Trophoblast cell (in vitro differentiated cells and primary cell): ENCODE data around the gene USP34.

Experiments
- DNase-seq, 2 donors: peaks; one replicate each; pipeline ENCODE4 v3.0.0-alpha.2; 2016
- H2AFZ ChIP-seq: 2 replicates; pipeline ENCODE4 v1.6.1; 2013; ENCODE audit warnings: low read length, moderate library complexity, mild to moderate bottlenecking; ENCODE audit not compliant: insufficient read depth, poor library complexity
- H2AK5ac ChIP-seq: 2 replicates; pipeline ENCODE4 v1.6.1; 2013; ENCODE audit warnings: mild to moderate bottlenecking, low read length
- H2BK120ac ChIP-seq: 2 replicates; pipeline ENCODE4 v1.6.1; 2013; ENCODE audit warnings: low read length, mild to moderate bottlenecking, moderate library complexity; ENCODE audit not compliant: insufficient read depth, poor library complexity
- H2BK12ac ChIP-seq: 2 replicates; pipeline ENCODE4 v1.6.1; 2013; ENCODE audit warnings: mild to moderate bottlenecking, low read length, moderate library complexity
- H2BK5ac ChIP-seq: 2 replicates; pipeline ENCODE4 v1.6.1; 2013; ENCODE audit warnings: low read length, low read depth, moderate library complexity, mild to moderate bottlenecking; ENCODE audit not compliant: poor library complexity
- H3K14ac ChIP-seq: 2 replicates; pipeline ENCODE4 v1.6.1; 2013; ENCODE audit warnings: mild to moderate bottlenecking, low read length
- H3K18ac ChIP-seq: 2 replicates; pipeline ENCODE4 v1.6.1; 2013; ENCODE audit warnings: mild to moderate bottlenecking, low read length
- H3K23ac ChIP-seq: 2 replicates; pipeline ENCODE4 v1.6.1; 2013; ENCODE audit warnings: low read length
- H3K27ac ChIP-seq: 2 replicates; pipeline ENCODE4 v1.5.1; 2013; ENCODE audit warnings: low read depth, mild to moderate bottlenecking, inconsistent platforms, low read length, moderate library complexity
- H3K27me3 ChIP-seq: 2 replicates; pipeline ENCODE4 v1.6.1; 2013; ENCODE audit warnings: inconsistent platforms, mild to moderate bottlenecking, low read length, moderate library complexity; ENCODE audit not compliant: insufficient read depth
- H3K36me3 ChIP-seq, 2 experiments: 1 replicate in 1 of 2; 2 replicates in 1 of 2; pipeline ENCODE4 v1.6.1; 2013; ENCODE audit warnings: low read length in 2 of 2, mild to moderate bottlenecking in 2 of 2, moderate library complexity in 1 of 2; ENCODE audit not compliant: insufficient read depth in 2 of 2, control insufficient read depth in 1 of 2
- H3K4ac ChIP-seq: 2 replicates; pipeline ENCODE4 v1.6.1; 2013; ENCODE audit warnings: low read depth, mild to moderate bottlenecking, low read length, moderate library complexity
- H3K4me1 ChIP-seq, 2 experiments: 1 replicate in 1 of 2; 2 replicates in 1 of 2; pipeline ENCODE4 v1.6.1; 2013; ENCODE audit warnings: low read length in 2 of 2, mild to moderate bottlenecking in 2 of 2, moderate library complexity in 1 of 2; ENCODE audit not compliant: insufficient read depth in 2 of 2, control insufficient read depth in 1 of 2
- H3K4me2 ChIP-seq: 2 replicates; pipeline ENCODE4 v1.6.1; 2013; ENCODE audit warnings: inconsistent platforms, mild to moderate bottlenecking, low read length, moderate library complexity
- H3K4me3 ChIP-seq: 2 replicates; pipeline ENCODE4 v1.5.1; 2013; ENCODE audit warnings: mild to moderate bottlenecking, low read depth, low read length, inconsistent platforms
- H3K79me1 ChIP-seq: one replicate; pipeline ENCODE4 v1.6.1; 2013; ENCODE audit warnings: low read length
- H3K79me2 ChIP-seq: 2 replicates; pipeline ENCODE4 v1.6.1; 2013; ENCODE audit warnings: low read length, mild to moderate bottlenecking; ENCODE audit not compliant: control insufficient read depth, insufficient read depth, poor library complexity
- H3K9ac ChIP-seq: 2 replicates; pipeline ENCODE4 v1.6.1; 2013; ENCODE audit warnings: mild to moderate bottlenecking, low read length
- H3K9me3 ChIP-seq: 2 replicates; pipeline ENCODE4 v1.6.1; 2013; ENCODE audit warnings: low read depth, mild to moderate bottlenecking, control low read depth, inconsistent platforms, low read length; ENCODE audit not compliant: insufficient read depth
- H4K12ac ChIP-seq: 2 replicates; pipeline ENCODE4 v1.6.1; 2013; ENCODE audit warnings: low read depth, mild to moderate bottlenecking, low read length, moderate library complexity
- H4K8ac ChIP-seq: 2 replicates; pipeline ENCODE4 v1.6.1; 2013; ENCODE audit warnings: low read depth, mild to moderate bottlenecking, low read length, moderate library complexity
- H4K91ac ChIP-seq: one replicate; pipeline ENCODE4 v1.6.1; 2013; ENCODE audit warnings: low read depth, mild to moderate bottlenecking, low read length, moderate library complexity
- WGBS: extraction: QIAGEN DNeasy Blood & Tissue Kit; methylation state at CpG from one replicate; pipeline ENCODE4 v1.1.7; 2013; ENCODE audit warnings: missing lambda C conversion rate; ENCODE audit not compliant: insufficient read length, insufficient coverage; ENCODE audit errors: extremely low coverage; 5-methylcytosine and 5-hydroxymethylcytosine counted together

Gene USP34

GRCh38 chr2:61359058-61359457, 111.8 kb downstream of the USP34 start:
- no peak overlapping the region for H3K27ac ChIP-seq
- H3K36me3 ChIP-seq = peaks cover 9 to 13% of the 10 kb centered on the region in 2 experiments
- H4K91ac ChIP-seq = no peak overlapping the region
- no peaks in the 10 kb centered on the region for H3K4me1 ChIP-seq
- no peak overlapping the region for H2BK120ac ChIP-seq
- no peak overlapping the region for H3K18ac ChIP-seq
- no peak overlapping the region for H2BK5ac ChIP-seq
- peaks cover 2% of the 10 kb centered on the region for H3K79me2 ChIP-seq
- no peak overlapping the region for H2AK5ac ChIP-seq
- H4K12ac ChIP-seq = no peak overlapping the region
- H3K79me1 ChIP-seq = no peaks in the 10 kb centered on the region
- no peak overlapping the region for H3K14ac ChIP-seq
- H2AFZ ChIP-seq = no peak overlapping the region
- no peak overlapping the region for H3K23ac ChIP-seq
- H3K27me3 ChIP-seq = no peaks in the 10 kb centered on the region
- no peak overlapping the region for H3K4me3 ChIP-seq
- H3K4ac ChIP-seq = no peak overlapping the region
- no peak overlapping the region for H3K9ac ChIP-seq
- H2BK12ac ChIP-seq = no peak overlapping the region
- peaks cover 6% of the 10 kb centered on the region for H3K9me3 ChIP-seq
- H4K8ac ChIP-seq = no peak overlapping the region
- DNase-seq = no peak
- H3K4me2 ChIP-seq = no peak overlapping the region

GRCh38 chr2:61357681-61358080, 113.2 kb downstream of the USP34 start:
- peaks cover 13 to 14% of the 10 kb centered on the region in 2 experiments for H3K36me3 ChIP-seq
- no peak overlapping the region for H4K8ac ChIP-seq
- no peaks in the 10 kb centered on the region for H3K79me1 ChIP-seq
- peaks cover 6% of the 10 kb centered on the region for H3K9me3 ChIP-seq
- no peak overlapping the region for H3K4me3 ChIP-seq
- no peak overlapping the region for H2BK12ac ChIP-seq
- H4K91ac ChIP-seq = no peak overlapping the region
- no peak overlapping the region for H2BK5ac ChIP-seq
- H4K12ac ChIP-seq = no peak overlapping the region
- no CpG with 5 or more reads among the region's 6 CpGs for WGBS
- H3K4me1 ChIP-seq = no peaks in the 10 kb centered on the region
- no peak overlapping the region for H3K14ac ChIP-seq
- H3K18ac ChIP-seq = no peak overlapping the region
- no peak overlapping the region for H3K23ac ChIP-seq
- H3K4me2 ChIP-seq = no peak overlapping the region
- H2BK120ac ChIP-seq = no peak overlapping the region
- DNase-seq = peak; percentile 93 to 94
- H3K27ac ChIP-seq = no peak overlapping the region
- H3K9ac ChIP-seq = no peak overlapping the region
- H3K79me2 ChIP-seq = peaks cover 2% of the 10 kb centered on the region
- H3K27me3 ChIP-seq = no peaks in the 10 kb centered on the region
- H2AFZ ChIP-seq = no peak overlapping the region
- H2AK5ac ChIP-seq = no peak overlapping the region
- H3K4ac ChIP-seq = no peak overlapping the region

- Histone ChIP-seq H3K27ac (no peak overlapping the region), H2BK12ac (no peak overlapping the region), H3K4me3 (no peak overlapping the region), H4K8ac (no peak overlapping the region), H3K9me3 (peaks cover 6% of the 10 kb centered on the region), H3K14ac (no peak overlapping the region), H3K36me3 (peaks cover 13 to 14% of the 10 kb centered on the region in 2 experiments), H4K91ac (no peak overlapping the region), H3K79me1 (no peaks in the 10 kb centered on the region), H3K4ac (no peak overlapping the region), H2AFZ (no peak overlapping the region), H3K27me3 (no peaks in the 10 kb centered on the region), H4K12ac (no peak overlapping the region), H3K4me1 (no peaks in the 10 kb centered on the region), H2BK120ac (no peak overlapping the region), H3K9ac (no peak overlapping the region), H3K4me2 (no peak overlapping the region), H3K23ac (no peak overlapping the region), H2BK5ac (no peak overlapping the region), H3K18ac (no peak overlapping the region), H2AK5ac (no peak overlapping the region), H3K79me2 (peaks cover 2% of the 10 kb centered on the region)
- no peak for DNase-seq
- no CpG with 5 or more reads among the region's 1 CpG for WGBS
Measured at GRCh38 chr2:61356958-61357350, 113.9 kb downstream of the USP34 start.

- DNase-seq = peak in 1 of 2 donors; percentile 20
- WGBS = no CpG with 5 or more reads among the region's 4 CpGs
Measured at GRCh38 chr2:61356261-61356957, 114.5 kb downstream of the USP34 start.

More at GRCh38 chr2:61356261-61356957, 114.5 kb downstream of the USP34 start:
- Histone ChIP-seq H3K36me3 (peaks cover 13 to 14% of the 10 kb centered on the region in 2 experiments), H4K91ac (no peak overlapping the region), H3K4me3 (no peak overlapping the region), H3K9ac (no peak overlapping the region), H3K9me3 (peaks cover 6% of the 10 kb centered on the region), H3K18ac (no peak overlapping the region), H3K4me2 (no peak overlapping the region), H3K23ac (no peak overlapping the region), H3K4ac (no peak overlapping the region), H4K8ac (no peak overlapping the region), H3K4me1 (no peaks in the 10 kb centered on the region), H3K27me3 (no peaks in the 10 kb centered on the region), H4K12ac (no peak overlapping the region), H2BK120ac (no peak overlapping the region), H3K79me1 (no peaks in the 10 kb centered on the region), H2BK12ac (no peak overlapping the region), H2AK5ac (no peak overlapping the region), H2BK5ac (no peak overlapping the region), H2AFZ (no peak overlapping the region), H3K27ac (no peak overlapping the region), H3K79me2 (peaks cover 2% of the 10 kb centered on the region), H3K14ac (no peak overlapping the region)
